Left lung (tissue), 10 donors: ENCODE results near the gene DDX46. TPM values are rescaled to one million over a fixed set of nuclear protein-coding genes. Genes with fewer than 3 reads are reported as not detected.

Source experiments
- ATAC-seq: fragments of 200-7000 bp; cut with Tn5 transposase; one replicate; pipeline ENCODE4 v1.9.1; 2020; ENCODE audit warnings: moderate library complexity
- DNase-seq, 4 donors: peaks; one replicate each; pipeline ENCODE4 v3.0.0-alpha.2; 2013 to 2020
- H3K27ac ChIP-seq, 2 donors: fragments of 200-600 bp; sonication (generic) in 1 of 2; one replicate each; pipeline versions ENCODE4 v1.5.0 to v1.8.0; 2020 to 2021
- H3K27me3 ChIP-seq, 2 donors: fragments of 200-600 bp; sonication (generic) in 1 of 2; one replicate each; pipeline versions ENCODE4 v1.5.0 to v1.8.0; 2020 to 2021
- H3K36me3 ChIP-seq, 2 donors: fragments of 200-600 bp; sonication (generic) in 1 of 2; one replicate each; pipeline versions ENCODE4 v1.5.0 to v1.8.0; 2020 to 2021
- H3K4me1 ChIP-seq, 2 donors: fragments of 200-600 bp; one replicate each; pipeline ENCODE4 v1.8.0; 2021
- H3K4me3 ChIP-seq, 2 donors: fragments of 200-600 bp; sonication (generic) in 1 of 2; one replicate each; pipeline versions ENCODE4 v1.5.0 to v1.8.0; 2020 to 2021; ENCODE audit warnings: mild to moderate bottlenecking in 1 of 2
- H3K9me3 ChIP-seq, 2 donors: fragments of 200-600 bp; sonication (generic) in 1 of 2; one replicate each; pipeline versions ENCODE4 v1.5.0 to v1.8.0; 2020 to 2021
- CTCF ChIP-seq, 2 donors: fragments of 200-600 bp; sonication (generic) in 1 of 2; IDR thresholded peaks; one replicate each; pipeline versions ENCODE4 v1.5.0 to v1.8.0; 2021; ENCODE audit warnings: antibody characterized with exemption in 2 of 2
- intact Hi-C, 2 donors: fragments of 100-400 bp; cut with DNase I; formaldehyde crosslinking; loops; one replicate each; pipeline versions ENCODE4 v1.11.2 to v1.14.2; 2022
- polyA plus RNA-seq, 6 donors: library from polyadenylated mRNA; unstranded; fragments of 120-200 nt; gene quantifications; one replicate each; pipeline ENCODE4 v1.2.1, GENCODE V29; 2013; ENCODE audit not compliant: insufficient read length in 6 of 6
- total RNA-seq, 2 donors: library from RNA; stranded (reverse); fragmentation: NEBNext Ultra II Directional; extraction: Animal tissue kit (Norgen Biotek cat#: 25700); gene quantifications; one replicate each; pipeline ENCODE4 v1.2.1, GENCODE V29; 2021
- donor health status: DM: no; HTN: yes; CAD: no.
- donor health status: DM: no; HTN: no; CAD: no.

DDX46 gene
- total and polyA plus RNA-seq, 8 donors, result 35.4 to 105 (median 85.1) TPM

- H3K27me3 ChIP-seq, result no peaks in the 10 kb centered on the region
- ATAC-seq, result peak; percentile 96
- TF ChIP-seq CTCF (IDR thresholded peaks at IDR 0.05), result no peak
- DNase-seq, result peak; percentile 87 to 99 (median 92)
- no peaks in the 10 kb centered on the region for H3K36me3 ChIP-seq
- intact Hi-C loops, result no loop called here
- peaks cover 12 to 41% of the 10 kb centered on the region in 2 donors for H3K4me1 ChIP-seq
- no peaks in the 10 kb centered on the region for H3K9me3 ChIP-seq
- peak within 1 kb of the TSS; percentile 87 to 91 for H3K4me3 ChIP-seq
- H3K27ac ChIP-seq, result peak within 1 kb of the TSS; percentile 90 to 98
Observed at GRCh38 chr5:134873987-134874830, 115.6 kb downstream of the DDX46 start, which contains the start of gene TXNDC15. TXNDC15 (plus strand) TSS chr5:134874371; CDS start chr5:134874428, 57 bp downstream.

- Histone ChIP-seq H3K4me1 (peaks cover 12 to 43% of the 10 kb centered on the region in 2 donors), H3K36me3 (no peaks in the 10 kb centered on the region), H3K9me3 (no peaks in the 10 kb centered on the region), H3K4me3 (peak overlapping the region; percentile 87 to 91), H3K27me3 (no peaks in the 10 kb centered on the region), H3K27ac (peak overlapping the region; percentile 90 to 98)
- no peak for TF ChIP-seq CTCF (IDR thresholded peaks at IDR 0.05)
- intact Hi-C loops, result no loop called here
- DNase-seq (peak in 3 of 4 donors; percentile 51 to 75 (median 53)), ATAC-seq (peak; percentile 70)
Observed at GRCh38 chr5:134874831-134875655, 116.5 kb downstream of the DDX46 start.

DNA sequence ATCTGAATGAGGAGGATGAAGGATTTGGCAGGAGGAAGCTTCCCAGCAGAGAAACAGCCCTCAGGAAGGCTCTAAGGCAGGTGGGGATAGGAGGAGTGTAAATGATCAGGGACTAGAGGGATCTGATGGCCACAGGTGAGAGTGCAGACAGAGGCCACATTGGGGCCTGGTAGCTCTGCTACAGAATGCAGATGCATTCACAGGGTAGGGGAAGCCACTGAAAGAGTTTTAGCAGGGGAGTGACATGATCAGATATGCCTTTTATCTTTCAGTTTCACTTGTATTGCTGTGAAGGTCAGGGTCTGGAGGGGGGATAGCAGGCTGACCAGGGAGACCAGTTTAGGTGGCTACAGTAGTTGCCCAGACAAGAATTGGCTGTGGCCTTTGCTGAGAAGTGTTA is 118.6 kb downstream of the DDX46 start:
- TF ChIP-seq CTCF (IDR thresholded peaks at IDR 0.05), result no peak
- no peak overlapping the region for H3K4me3 ChIP-seq
- H3K36me3 ChIP-seq, result no peaks in the 10 kb centered on the region
- H3K9me3 ChIP-seq, result no peaks in the 10 kb centered on the region
- ATAC-seq, result no peak
- DNase-seq, result no peak
- H3K27ac ChIP-seq, result no peak overlapping the region
- intact Hi-C loops, result no loop called here
- no peaks in the 10 kb centered on the region for H3K27me3 ChIP-seq
- H3K4me1 ChIP-seq, result peaks cover 12 to 43% of the 10 kb centered on the region in 2 donors

GRCh38 chr5:134878403-134878802 is 119.8 kb downstream of the DDX46 start:
- H3K27ac ChIP-seq, result no peak overlapping the region
- no peak for ATAC-seq
- H3K27me3 ChIP-seq, result no peaks in the 10 kb centered on the region
- peak in 1 of 4 donors; percentile 54 for DNase-seq
- H3K36me3 ChIP-seq, result no peaks in the 10 kb centered on the region
- H3K9me3 ChIP-seq, result no peaks in the 10 kb centered on the region
- no peak for TF ChIP-seq CTCF (IDR thresholded peaks at IDR 0.05)
- peaks cover 12 to 42% of the 10 kb centered on the region in 2 donors for H3K4me1 ChIP-seq
- no peak overlapping the region for H3K4me3 ChIP-seq
- intact Hi-C loops, result no loop called here

GRCh38 chr5:134879456-134879855 is 120.9 kb downstream of the DDX46 start:
- TF ChIP-seq CTCF (IDR thresholded peaks at IDR 0.05), result no peak
- intact Hi-C loops, result no loop called here
- no peak overlapping the region for H3K4me3 ChIP-seq
- no peaks in the 10 kb centered on the region for H3K27me3 ChIP-seq
- ATAC-seq (no peak), DNase-seq (no peak)
- H3K4me1 ChIP-seq, result peaks cover 9 to 36% of the 10 kb centered on the region in 2 donors
- no peaks in the 10 kb centered on the region for H3K9me3 ChIP-seq
- H3K27ac ChIP-seq, result no peak overlapping the region
- H3K36me3 ChIP-seq, result no peaks in the 10 kb centered on the region
